GM19240 (cell line): ENCODE data around the gene ATIC.

ENCODE experiments used
- DNase-seq: peaks from one replicate; pipeline ENCODE4 v3.0.0; 2011; ENCODE audit warnings: low spot score; ENCODE audit not compliant: insufficient read length

The ATIC gene

DNA sequence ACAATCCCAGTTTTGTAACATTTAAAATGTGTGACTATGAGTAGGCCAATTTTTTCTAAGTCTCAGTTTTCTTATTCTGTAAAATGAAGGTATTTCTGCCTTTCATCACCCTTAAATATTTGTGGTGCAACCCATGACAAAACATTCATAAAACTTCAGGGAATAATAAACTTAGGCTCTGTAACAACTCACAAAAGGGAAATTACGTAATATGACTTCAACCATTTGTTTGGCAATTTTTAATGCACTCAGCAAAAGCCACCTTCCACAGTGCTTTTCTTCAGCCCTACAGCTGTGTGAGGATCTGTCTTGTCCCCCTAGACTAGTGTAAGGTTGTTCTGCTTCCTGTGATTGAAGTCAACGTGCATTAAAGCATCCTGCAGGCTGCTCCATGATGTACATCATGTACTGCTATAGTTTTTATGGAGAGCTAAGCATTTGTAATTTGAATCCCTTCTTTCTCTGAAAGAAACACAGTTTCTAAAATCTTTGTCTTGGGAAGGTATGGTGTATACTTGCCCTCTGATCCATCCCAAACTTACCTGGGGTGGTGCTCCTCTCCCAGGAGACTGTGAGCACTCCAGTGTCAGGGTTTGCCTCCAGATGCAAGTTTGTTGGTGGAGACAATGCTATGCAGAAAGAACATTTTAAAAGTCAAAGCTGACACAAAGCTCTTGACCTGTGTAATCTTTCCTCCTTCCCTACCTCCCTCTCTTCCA, 84.9 kb downstream of the ATIC start:
- DNase-seq = no peak

- DNase-seq = no peak
Observed at GRCh38 chr2:215397632-215398341, 85.9 kb downstream of the ATIC start.

DNA sequence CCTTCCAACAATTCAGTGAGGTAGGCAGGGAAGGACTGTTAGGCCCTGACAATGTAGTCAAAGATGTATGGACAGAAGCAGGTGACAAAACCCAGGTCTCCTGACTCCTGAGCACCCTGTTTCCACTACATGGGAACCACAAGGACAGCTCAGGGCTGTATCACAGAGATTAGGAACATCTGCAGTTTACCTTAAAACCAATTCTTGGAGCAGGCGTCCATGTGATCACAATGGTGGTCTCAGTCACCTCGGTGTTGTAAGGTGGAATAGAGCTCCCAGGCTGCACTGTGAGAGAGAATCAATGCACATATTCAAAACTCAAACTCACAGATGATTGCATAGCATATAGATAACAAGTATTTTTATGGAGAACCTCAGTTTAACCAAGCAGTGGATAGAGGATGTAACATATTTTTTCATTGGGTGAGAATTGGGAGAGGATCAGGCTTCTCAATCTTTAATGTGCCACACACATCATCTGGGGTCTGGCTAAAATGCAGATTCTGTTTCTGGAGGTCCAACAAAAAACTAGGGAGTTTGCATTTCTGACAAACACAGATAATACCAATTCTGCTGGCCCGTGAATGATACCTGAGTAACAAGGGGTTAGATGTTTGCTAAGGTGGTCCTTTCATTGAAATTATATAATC, 87.3 kb downstream of the ATIC start:
- DNase-seq = no peak
